A549 (cell line): ENCODE data around the gene CDC16. TPM values are rescaled to one million over a fixed set of nuclear protein-coding genes. Genes with fewer than 3 reads are reported as not detected.

Experiments
- ATAC-seq, 2 experiments: fragments of 200-7000 bp in 1 of 2; fragments of >200 bp in 1 of 2; cut with Nextera tagmentation in 1 of 2; cut with Tn5 transposase in 1 of 2; 3 replicates each; pipeline versions ENCODE4 v1.8.0 to v1.9.1; 2018 to 2020; ENCODE audit warnings: mild to moderate bottlenecking in 1 of 2, moderate library complexity in 1 of 2
- CTCF ChIA-PET: fragments of 300-600 bp; sonication (Branson Sonifier 250); formaldehyde crosslinking; extraction: SDS; loops from one replicate; lab custom pipeline; 2021; ENCODE audit warnings: antibody characterized with exemption, inconsistent platforms; lab: Yijun Ruan, JAX
- POLR2A ChIA-PET: fragments of 350-600 bp; formaldehyde crosslinking; extraction: SDS; loops from one replicate; lab custom pipeline; 2021; ENCODE audit warnings: antibody characterized with exemption, inconsistent platforms; lab: Yijun Ruan, JAX
- DNase-seq, 2 experiments: peaks; one replicate each; pipeline versions ENCODE4 v3.0.0 to v3.0.0-alpha.2; 2011 to 2016; ENCODE audit warnings: low read depth in 1 of 2, low spot score in 1 of 2
- FAIRE-seq: peaks from 2 replicates; lab custom pipeline; 2011; peaks lifted over from hg19 to GRCh38; lab: Jason Lieb, UNC
- H3K27ac ChIP-seq, 2 experiments: fragments of >200 bp; sonication (Bioruptor Twin); formaldehyde crosslinking; 3 replicates each; pipeline ENCODE4 v1.5.1; 2016 to 2017
- H3K4me1 ChIP-seq: fragments of >200 bp; sonication (Bioruptor Twin); formaldehyde crosslinking; 3 replicates; pipeline ENCODE4 v1.6.1; 2016
- H3K4me2 ChIP-seq: fragments of >200 bp; sonication (Bioruptor Twin); formaldehyde crosslinking; 3 replicates; pipeline ENCODE4 v1.6.1; 2016
- H3K4me3 ChIP-seq: fragments of >200 bp; sonication (Bioruptor Twin); formaldehyde crosslinking; 3 replicates; pipeline ENCODE4 v1.5.1; 2016
- H3K9me3 ChIP-seq: fragments of >200 bp; sonication (Bioruptor Twin); formaldehyde crosslinking; 3 replicates; pipeline ENCODE4 v1.6.1; 2016
- CBX2 ChIP-seq: fragments of 200-600 bp; sonication (generic); IDR thresholded peaks from 2 replicates; pipeline ENCODE4 v1.6.1; 2016; ENCODE audit warnings: low read depth, mild to moderate bottlenecking, borderline replicate concordance
- CHD4 ChIP-seq: fragments of 200-600 bp; sonication (generic); IDR thresholded peaks from 2 replicates; pipeline ENCODE4 v1.6.1; 2016; ENCODE audit warnings: antibody characterized with exemption, mild to moderate bottlenecking, borderline replicate concordance
- EP300 ChIP-seq, 2 experiments: fragments of >200 bp; sonication (Bioruptor Twin); formaldehyde crosslinking; IDR thresholded peaks; 2 replicates in 1 of 2; 3 replicates in 1 of 2; pipeline ENCODE4 v1.6.1; 2016 to 2017
- ESRRA ChIP-seq: fragments of 150-350 bp; IDR thresholded peaks from 2 replicates; pipeline ENCODE4 v1.6.1; 2014; ENCODE audit warnings: mild to moderate bottlenecking, low read length, borderline replicate concordance
- FOSL2 ChIP-seq, 2 experiments: fragments of 450-650 bp in 1 of 2; fragments of >200 bp in 1 of 2; sonication (Bioruptor Twin) in 1 of 2; formaldehyde crosslinking; IDR thresholded peaks; 2 replicates each; pipeline versions ENCODE4 v1.5.0 to v1.6.1; 2016 to 2020; ENCODE audit warnings: mild to moderate bottlenecking in 1 of 2, moderate library complexity in 1 of 2
- GATA3 ChIP-seq: IDR thresholded peaks from 2 replicates; pipeline ENCODE4 v1.6.1; 2012; ENCODE audit warnings: borderline replicate concordance
- HEYL ChIP-seq: fragments of 250-450 bp; sonication (Bioruptor Pico); IDR thresholded peaks from 2 replicates; pipeline ENCODE4 v1.8.0; 2021; ENCODE audit warnings: mild to moderate bottlenecking, moderate library complexity
- JUN ChIP-seq, 2 experiments: fragments of >200 bp; sonication (Bioruptor Twin); formaldehyde crosslinking; IDR thresholded peaks; 2 replicates in 1 of 2; 3 replicates in 1 of 2; pipeline ENCODE4 v1.6.1; 2016 to 2017
- JUNB ChIP-seq: fragments of >200 bp; sonication (Bioruptor Twin); formaldehyde crosslinking; IDR thresholded peaks from 2 replicates; pipeline ENCODE4 v1.6.1; 2016
- KDM5A ChIP-seq: fragments of 200-600 bp; sonication (generic); IDR thresholded peaks from 2 replicates; pipeline ENCODE4 v1.6.1; 2016; ENCODE audit warnings: antibody characterized with exemption, mild to moderate bottlenecking
- MAFK ChIP-seq: fragments of 450-650 bp; IDR thresholded peaks from 2 replicates; pipeline ENCODE4 v1.6.1; 2014; ENCODE audit not compliant: partially characterized antibody
- MYC ChIP-seq: IDR thresholded peaks from 2 replicates; pipeline ENCODE4 v1.6.1; 2012; ENCODE audit warnings: mild to moderate bottlenecking, inconsistent platforms, low read length, improper control_type of control experiment, borderline replicate concordance
- NR3C1 ChIP-seq: fragments of >200 bp; sonication (Bioruptor Twin); formaldehyde crosslinking; IDR thresholded peaks from 3 replicates; pipeline ENCODE4 v1.6.1; 2017
- POLR2A ChIP-seq: IDR thresholded peaks from 2 replicates; pipeline ENCODE4 v1.6.1; 2012; ENCODE audit warnings: mild to moderate bottlenecking, low read length
- RARB ChIP-seq: fragments of 250-450 bp; sonication (Bioruptor Pico); IDR thresholded peaks from 2 replicates; pipeline ENCODE4 v1.8.0; 2021; ENCODE audit warnings: mild to moderate bottlenecking, moderate library complexity
- RCOR1 ChIP-seq: fragments of 150-350 bp; IDR thresholded peaks from 2 replicates; pipeline ENCODE4 v1.6.1; 2014; ENCODE audit warnings: antibody characterized with exemption, low read length, low read depth
- RFX5 ChIP-seq: fragments of 450-650 bp; IDR thresholded peaks from 2 replicates; pipeline ENCODE4 v1.7.1; 2014; ENCODE audit warnings: antibody characterized with exemption, mild to moderate bottlenecking, moderate library complexity
- SREBF2 ChIP-seq: fragments of 450-650 bp; IDR thresholded peaks from 2 replicates; pipeline ENCODE4 v1.6.1; 2014; ENCODE audit warnings: mild to moderate bottlenecking, moderate library complexity
- ZFP36 ChIP-seq: fragments of 450-650 bp; IDR thresholded peaks from 2 replicates; pipeline ENCODE4 v1.6.1; 2014; ENCODE audit warnings: borderline replicate concordance; ENCODE audit not compliant: partially characterized antibody
- ZSCAN20 ChIP-seq: fragments of 250-450 bp; sonication (Bioruptor Pico); IDR thresholded peaks from 2 replicates; pipeline ENCODE4 v1.8.0; 2022; ENCODE audit warnings: mild to moderate bottlenecking, moderate library complexity
- WGBS: methylation state at CpG from one replicate; pipeline ENCODE4 v1.1.6; 2017; ENCODE audit errors: missing lambda C conversion rate; 5-methylcytosine and 5-hydroxymethylcytosine counted together
- polyA plus RNA-seq, 4 experiments: library from polyadenylated mRNA; depleted of rRNA in 3 of 4; stranded (reverse); fragments of >200 nt; fragmentation: RNase III in 1 of 4; extraction: RNeasy Plus Mini Kit Qiagen cat#74134 plus additional on column Dnase treatment in 1 of 4; gene quantifications; 2 replicates in 3 of 4; 3 replicates in 1 of 4; pipeline ENCODE4 v1.2.3, GENCODE V29; 2011 to 2017
- TF ChIP-seq, protein P1 (sequence below): IDR thresholded peaks from 2 replicates; pipeline ENCODE4 v1.6.1; 2012
- TF ChIP-seq, protein P2 (sequence below): fragments of 150-350 bp; IDR thresholded peaks from 2 replicates; pipeline ENCODE4 v1.6.1; 2014; ENCODE audit warnings: low read depth, mild to moderate bottlenecking, low read length
- TF ChIP-seq, protein P3 (sequence below): fragments of >200 bp; sonication (Bioruptor Twin); formaldehyde crosslinking; IDR thresholded peaks from 2 replicates; pipeline ENCODE4 v1.6.1; 2016
- TF ChIP-seq, protein P4 (sequence below): IDR thresholded peaks from 2 replicates; pipeline ENCODE4 v1.6.1; 2012; ENCODE audit warnings: low read depth, borderline replicate concordance

Gene CDC16
- polyA plus RNA-seq, 2 of the 4 experiments (the other 2 are of a cell fraction) = 42.4 to 85.0 TPM

DNA sequence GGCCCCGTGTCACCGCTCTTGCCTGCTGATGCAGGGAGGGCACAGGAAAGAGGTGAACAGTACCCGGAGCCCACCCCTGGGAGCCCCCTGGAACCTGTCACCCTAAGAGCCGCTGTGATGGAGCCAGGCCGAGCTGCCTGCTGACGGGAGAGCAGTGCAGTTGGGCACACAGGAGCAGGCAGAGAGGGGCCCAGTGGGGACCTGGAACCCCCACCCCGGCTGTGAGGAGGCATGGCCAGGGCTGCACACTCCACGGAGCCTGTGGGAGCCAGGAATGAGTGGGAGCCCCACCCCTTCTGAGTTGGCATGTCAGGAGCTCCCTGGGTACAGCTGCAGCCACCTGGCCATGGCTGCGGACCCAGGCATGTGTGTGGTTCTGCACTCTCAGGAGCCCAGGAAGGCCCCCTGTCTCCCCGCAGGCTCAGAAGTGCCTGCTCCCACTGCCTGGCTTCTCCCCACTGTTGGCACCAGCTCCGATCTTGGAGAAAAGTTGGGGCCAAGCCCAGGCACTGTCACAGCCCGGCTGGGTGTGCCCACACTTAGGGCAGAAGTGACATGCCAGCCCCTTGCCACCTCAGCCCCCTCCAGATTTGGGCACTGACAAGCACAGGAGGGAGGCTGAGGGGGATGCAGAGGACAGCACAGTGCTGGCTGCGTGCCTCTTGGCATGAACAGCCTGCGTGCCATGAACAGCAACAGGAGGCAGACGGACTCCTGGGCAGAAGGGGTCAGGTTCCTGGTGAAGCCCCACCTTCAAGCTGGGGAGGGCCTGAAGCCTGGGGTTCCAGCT is 49.3 kb upstream of the CDC16 start:
- FAIRE-seq = no peak
- POLR2A ChIA-PET = no interaction called here
- no peak for DNase-seq
- WGBS = 67% methylated on average over 3 of the region's 15 CpGs
- CTCF ChIA-PET = interaction anchor here (1.5 kb wide), 1 partner anchor 17 kb away, joined by 3 read pairs; no protein-coding TSS in a partner anchor
- no peak overlapping the region for H3K4me3 ChIP-seq
- no peak overlapping the region for H3K4me2 ChIP-seq
- no peak for TF ChIP-seq JUNB
- no peak for TF ChIP-seq RARB (CRISPR knock-in tag)
- TF ChIP-seq CBX2 = no peak
- no peak for TF ChIP-seq ZFP36
- no peak for TF ChIP-seq GATA3
- no peak for TF ChIP-seq KDM5A
- no peak for TF ChIP-seq ZSCAN20 (CRISPR knock-in tag)
- TF ChIP-seq HEYL (CRISPR knock-in tag) = no peak
- TF ChIP-seq, protein P1, sequence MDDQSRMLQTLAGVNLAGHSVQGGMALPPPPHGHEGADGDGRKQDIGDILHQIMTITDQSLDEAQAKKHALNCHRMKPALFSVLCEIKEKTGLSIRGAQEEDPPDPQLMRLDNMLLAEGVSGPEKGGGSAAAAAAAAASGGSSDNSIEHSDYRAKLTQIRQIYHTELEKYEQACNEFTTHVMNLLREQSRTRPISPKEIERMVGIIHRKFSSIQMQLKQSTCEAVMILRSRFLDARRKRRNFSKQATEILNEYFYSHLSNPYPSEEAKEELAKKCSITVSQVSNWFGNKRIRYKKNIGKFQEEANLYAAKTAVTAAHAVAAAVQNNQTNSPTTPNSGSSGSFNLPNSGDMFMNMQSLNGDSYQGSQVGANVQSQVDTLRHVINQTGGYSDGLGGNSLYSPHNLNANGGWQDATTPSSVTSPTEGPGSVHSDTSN = no peak
- no peak for TF ChIP-seq MYC
- TF ChIP-seq RFX5 = no peak
- H3K4me1 ChIP-seq = no peaks in the 10 kb centered on the region
- no peak overlapping the region for H3K27ac ChIP-seq
- H3K9me3 ChIP-seq = no peaks in the 10 kb centered on the region
- ATAC-seq = no peak

DNA sequence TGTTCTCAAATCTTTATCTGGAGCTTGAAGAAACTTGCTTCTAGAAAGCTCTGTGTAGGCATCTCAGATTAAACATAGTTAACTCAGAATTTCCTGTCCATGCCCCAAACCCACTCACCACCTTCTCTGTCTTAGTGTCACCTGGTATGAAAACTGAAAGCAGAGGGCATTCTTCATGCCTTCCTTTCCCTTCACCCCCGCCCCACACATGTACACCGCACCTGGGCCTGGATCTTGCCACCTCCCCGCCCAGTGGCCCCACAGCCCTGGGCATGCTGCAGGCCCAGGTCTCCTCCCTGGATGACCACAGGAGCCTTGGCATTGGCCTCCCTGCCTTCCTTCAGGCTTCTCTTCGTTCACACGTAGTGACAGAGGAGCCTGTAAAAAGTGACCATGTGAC is 39.8 kb upstream of the CDC16 start:
- H3K27ac ChIP-seq = no peak overlapping the region
- H3K4me1 ChIP-seq = no peaks in the 10 kb centered on the region
- FAIRE-seq = no peak
- TF ChIP-seq MAFK = no peak
- ChIA-PET POLR2A (no interaction called here), CTCF (interaction anchor here (1.3 kb wide), 1 partner anchor 31 kb away, joined by 3 read pairs; no protein-coding TSS in a partner anchor)
- no peak overlapping the region for H3K4me2 ChIP-seq
- no peak overlapping the region for H3K4me3 ChIP-seq
- WGBS = 81% methylated on average over 3 of the region's 5 CpGs
- no peaks in the 10 kb centered on the region for H3K9me3 ChIP-seq
- DNase-seq = no peak
- ATAC-seq = no peak

DNA sequence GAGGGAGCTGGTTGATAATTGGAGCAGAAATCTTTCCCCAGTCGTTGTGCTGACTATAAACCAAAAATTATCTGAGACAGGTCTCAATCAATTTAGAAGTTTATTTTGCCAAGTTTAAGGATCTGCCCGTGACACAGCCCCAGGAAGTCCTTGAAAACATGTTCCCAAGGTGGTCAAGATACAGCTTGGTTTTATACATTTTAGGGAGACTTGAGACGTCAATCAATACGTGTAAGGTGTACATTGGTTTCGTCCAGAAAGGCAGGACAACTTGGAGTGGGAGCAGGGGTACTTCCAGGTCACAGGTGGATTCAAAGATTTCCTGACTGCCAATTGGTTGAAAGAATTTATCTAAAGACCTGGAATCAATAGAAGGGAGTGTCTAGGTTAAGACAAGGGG is 38.1 kb upstream of the CDC16 start:
- no peak for FAIRE-seq
- CTCF ChIA-PET = interaction anchor here (1.3 kb wide), 1 partner anchor 11 kb away, joined by 3 read pairs; no protein-coding TSS in a partner anchor
- ATAC-seq = no peak
- Histone ChIP-seq H3K9me3 (no peaks in the 10 kb centered on the region), H3K4me2 (no peak overlapping the region), H3K27ac (no peak overlapping the region), H3K4me3 (no peak overlapping the region), H3K4me1 (no peaks in the 10 kb centered on the region)
- POLR2A ChIA-PET = no interaction called here
- WGBS = 49% methylated on average over 5 of the region's 5 CpGs
- DNase-seq = no peak
- TF ChIP-seq HEYL (CRISPR knock-in tag) = no peak
- TF ChIP-seq RCOR1 = no peak
- no peak for TF ChIP-seq SREBF2
- TF ChIP-seq, protein P2, sequence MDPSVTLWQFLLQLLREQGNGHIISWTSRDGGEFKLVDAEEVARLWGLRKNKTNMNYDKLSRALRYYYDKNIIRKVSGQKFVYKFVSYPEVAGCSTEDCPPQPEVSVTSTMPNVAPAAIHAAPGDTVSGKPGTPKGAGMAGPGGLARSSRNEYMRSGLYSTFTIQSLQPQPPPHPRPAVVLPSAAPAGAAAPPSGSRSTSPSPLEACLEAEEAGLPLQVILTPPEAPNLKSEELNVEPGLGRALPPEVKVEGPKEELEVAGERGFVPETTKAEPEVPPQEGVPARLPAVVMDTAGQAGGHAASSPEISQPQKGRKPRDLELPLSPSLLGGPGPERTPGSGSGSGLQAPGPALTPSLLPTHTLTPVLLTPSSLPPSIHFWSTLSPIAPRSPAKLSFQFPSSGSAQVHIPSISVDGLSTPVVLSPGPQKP = no peak
- no peak for TF ChIP-seq POLR2A
- no peak for TF ChIP-seq ESRRA
- no peak for TF ChIP-seq EP300 (IDR thresholded peaks at IDR 0.05)
- TF ChIP-seq ZSCAN20 (CRISPR knock-in tag) = no peak
- TF ChIP-seq FOSL2 (IDR thresholded peaks at IDR 0.05) = no peak
- no peak for TF ChIP-seq FOSL2 (CRISPR knock-in tag; IDR thresholded peaks at IDR 0.05)
- TF ChIP-seq CHD4 = no peak
- TF ChIP-seq, protein P3, sequence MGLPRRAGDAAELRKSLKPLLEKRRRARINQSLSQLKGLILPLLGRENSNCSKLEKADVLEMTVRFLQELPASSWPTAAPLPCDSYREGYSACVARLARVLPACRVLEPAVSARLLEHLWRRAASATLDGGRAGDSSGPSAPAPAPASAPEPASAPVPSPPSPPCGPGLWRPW = no peak
- TF ChIP-seq JUN (IDR thresholded peaks at IDR 0.05) = no peak
- TF ChIP-seq NR3C1 = no peak
- TF ChIP-seq, protein P4, sequence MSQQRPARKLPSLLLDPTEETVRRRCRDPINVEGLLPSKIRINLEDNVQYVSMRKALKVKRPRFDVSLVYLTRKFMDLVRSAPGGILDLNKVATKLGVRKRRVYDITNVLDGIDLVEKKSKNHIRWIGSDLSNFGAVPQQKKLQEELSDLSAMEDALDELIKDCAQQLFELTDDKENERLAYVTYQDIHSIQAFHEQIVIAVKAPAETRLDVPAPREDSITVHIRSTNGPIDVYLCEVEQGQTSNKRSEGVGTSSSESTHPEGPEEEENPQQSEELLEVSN = no peak
